HEK293T (cell line): ENCODE results near the gene PEX26.

ENCODE experiments used
- BHLHE40 ChIP-seq: fragments of 450-650 bp; IDR thresholded peaks from 2 replicates; pipeline ENCODE4 v1.6.1; 2016; ENCODE audit warnings: mild to moderate bottlenecking, moderate library complexity, borderline replicate concordance
- CTBP1 ChIP-seq: fragments of 450-650 bp; IDR thresholded peaks from 2 replicates; pipeline ENCODE4 v1.6.1; 2016; ENCODE audit warnings: borderline replicate concordance
- ELF4 ChIP-seq: fragments of 450-650 bp; IDR thresholded peaks from 2 replicates; pipeline ENCODE4 v1.6.1; 2017; ENCODE audit warnings: antibody characterized with exemption
- FOXA1 ChIP-seq: fragments of 450-650 bp; IDR thresholded peaks from 2 replicates; pipeline ENCODE4 v1.6.1; 2016; ENCODE audit warnings: mild to moderate bottlenecking
- FOXK2 ChIP-seq: fragments of 450-650 bp; IDR thresholded peaks from 2 replicates; pipeline ENCODE4 v1.6.1; 2016; ENCODE audit warnings: mild to moderate bottlenecking
- FOXM1 ChIP-seq: fragments of 450-650 bp; IDR thresholded peaks from 2 replicates; pipeline ENCODE4 v1.6.1; 2017; ENCODE audit warnings: mild to moderate bottlenecking, borderline replicate concordance
- HDGF ChIP-seq: fragments of 450-650 bp; IDR thresholded peaks from 2 replicates; pipeline ENCODE4 v1.6.1; 2017; ENCODE audit warnings: antibody characterized with exemption, borderline replicate concordance
- LEF1 ChIP-seq: fragments of 450-650 bp; IDR thresholded peaks from 2 replicates; pipeline ENCODE4 v1.6.1; 2017; ENCODE audit warnings: mild to moderate bottlenecking, borderline replicate concordance
- NFRKB ChIP-seq: fragments of 450-650 bp; IDR thresholded peaks from 2 replicates; pipeline ENCODE4 v1.6.1; 2016; ENCODE audit warnings: mild to moderate bottlenecking, moderate library complexity
- SP1 ChIP-seq: fragments of 450-650 bp; IDR thresholded peaks from 2 replicates; pipeline ENCODE4 v1.6.1; 2017
- SUZ12 ChIP-seq: fragments of 450-650 bp; IDR thresholded peaks from 2 replicates; pipeline ENCODE4 v1.6.1; 2016; ENCODE audit warnings: mild to moderate bottlenecking
- TARDBP ChIP-seq: fragments of 450-650 bp; IDR thresholded peaks from 2 replicates; pipeline ENCODE4 v1.6.1; 2016
- ZNF384 ChIP-seq: fragments of 450-650 bp; IDR thresholded peaks from 2 replicates; pipeline ENCODE4 v1.6.1; 2016
- TF ChIP-seq, protein P1 (sequence below): fragments of 450-650 bp; IDR thresholded peaks from 2 replicates; pipeline ENCODE4 v1.6.1; 2016

DNA sequence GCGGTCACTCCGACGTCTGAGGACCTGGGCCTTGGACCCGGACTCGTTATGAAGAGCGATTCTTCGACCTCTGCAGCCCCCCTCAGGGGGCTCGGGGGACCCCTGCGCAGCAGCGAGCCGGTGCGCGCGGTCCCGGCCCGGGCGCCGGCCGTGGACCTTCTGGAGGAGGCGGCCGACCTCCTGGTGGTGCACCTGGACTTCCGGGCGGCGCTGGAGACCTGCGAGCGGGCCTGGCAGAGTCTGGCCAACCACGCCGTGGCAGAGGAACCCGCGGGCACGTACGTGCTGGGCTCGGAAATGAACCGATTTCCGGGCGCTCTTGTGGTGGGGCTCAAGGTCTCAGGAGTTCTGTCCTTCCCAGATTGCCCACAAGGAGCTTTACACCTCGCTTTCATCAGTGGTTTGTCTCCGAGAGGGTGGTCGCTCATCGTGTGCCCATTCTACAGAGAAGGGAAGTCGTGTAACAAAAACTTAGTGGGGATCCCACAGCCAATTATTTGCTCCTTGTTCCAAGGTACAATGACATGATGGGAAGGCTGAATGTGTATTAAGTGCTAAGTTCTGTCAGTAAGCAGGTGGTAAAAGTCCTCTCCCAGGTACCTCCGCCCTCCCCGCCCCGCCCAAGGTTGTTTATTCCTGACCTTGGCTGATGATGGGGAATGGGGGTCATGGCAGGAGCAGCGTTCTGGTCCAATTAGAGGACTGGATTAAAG lies 695 bp downstream of the PEX26 start:
- TF ChIP-seq LEF1: no peak
- TF ChIP-seq FOXM1: no peak
- no peak for TF ChIP-seq TARDBP
- TF ChIP-seq FOXA1: no peak
- no peak for TF ChIP-seq CTBP1
- no peak for TF ChIP-seq HDGF
- TF ChIP-seq BHLHE40: no peak
- TF ChIP-seq SUZ12: no peak
- TF ChIP-seq FOXK2: no peak
- no peak for TF ChIP-seq ZNF384
- no peak for TF ChIP-seq ELF4
- TF ChIP-seq, protein P1, sequence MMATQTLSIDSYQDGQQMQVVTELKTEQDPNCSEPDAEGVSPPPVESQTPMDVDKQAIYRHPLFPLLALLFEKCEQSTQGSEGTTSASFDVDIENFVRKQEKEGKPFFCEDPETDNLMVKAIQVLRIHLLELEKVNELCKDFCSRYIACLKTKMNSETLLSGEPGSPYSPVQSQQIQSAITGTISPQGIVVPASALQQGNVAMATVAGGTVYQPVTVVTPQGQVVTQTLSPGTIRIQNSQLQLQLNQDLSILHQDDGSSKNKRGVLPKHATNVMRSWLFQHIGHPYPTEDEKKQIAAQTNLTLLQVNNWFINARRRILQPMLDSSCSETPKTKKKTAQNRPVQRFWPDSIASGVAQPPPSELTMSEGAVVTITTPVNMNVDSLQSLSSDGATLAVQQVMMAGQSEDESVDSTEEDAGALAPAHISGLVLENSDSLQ: no peak
- TF ChIP-seq SP1: no peak
- TF ChIP-seq NFRKB: no peak
